A673 (cell line): ENCODE data around the gene PRDM16.

Experiments
- EZH2 ChIP-seq: fragments of 200-600 bp; sonication (generic); IDR thresholded peaks from 2 replicates; pipeline ENCODE4 v1.6.1; 2017; ENCODE audit warnings: borderline replicate concordance, low read depth, mild to moderate bottlenecking, mixed read lengths, antibody characterized with exemption, low read length; ENCODE audit not compliant: poor library complexity, severe bottlenecking
- TF ChIP-seq, protein P1 (sequence below): fragments of 300-800, 200-600 bp; sonication (generic); conservative IDR thresholded peaks from 2 replicates; pipeline ENCODE4 v1.5.1; 2017; ENCODE audit warnings: low read depth, mild to moderate bottlenecking, antibody characterized with exemption, low read length, moderate library complexity, mixed read lengths

- TF ChIP-seq, protein P1, sequence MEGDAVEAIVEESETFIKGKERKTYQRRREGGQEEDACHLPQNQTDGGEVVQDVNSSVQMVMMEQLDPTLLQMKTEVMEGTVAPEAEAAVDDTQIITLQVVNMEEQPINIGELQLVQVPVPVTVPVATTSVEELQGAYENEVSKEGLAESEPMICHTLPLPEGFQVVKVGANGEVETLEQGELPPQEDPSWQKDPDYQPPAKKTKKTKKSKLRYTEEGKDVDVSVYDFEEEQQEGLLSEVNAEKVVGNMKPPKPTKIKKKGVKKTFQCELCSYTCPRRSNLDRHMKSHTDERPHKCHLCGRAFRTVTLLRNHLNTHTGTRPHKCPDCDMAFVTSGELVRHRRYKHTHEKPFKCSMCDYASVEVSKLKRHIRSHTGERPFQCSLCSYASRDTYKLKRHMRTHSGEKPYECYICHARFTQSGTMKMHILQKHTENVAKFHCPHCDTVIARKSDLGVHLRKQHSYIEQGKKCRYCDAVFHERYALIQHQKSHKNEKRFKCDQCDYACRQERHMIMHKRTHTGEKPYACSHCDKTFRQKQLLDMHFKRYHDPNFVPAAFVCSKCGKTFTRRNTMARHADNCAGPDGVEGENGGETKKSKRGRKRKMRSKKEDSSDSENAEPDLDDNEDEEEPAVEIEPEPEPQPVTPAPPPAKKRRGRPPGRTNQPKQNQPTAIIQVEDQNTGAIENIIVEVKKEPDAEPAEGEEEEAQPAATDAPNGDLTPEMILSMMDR: no peak
- no peak for TF ChIP-seq EZH2
Measured at GRCh38 chr1:3459051-3459908, 390.3 kb downstream of the PRDM16 start.
